GM18502 (cell line): ENCODE measurements around the gene KLF3.
A peak's percentile ranks its signal among the peaks of the same experiment; 100 is the strongest.

Experiments used
- ATAC-seq: cut with Tn5 transposase; IDR thresholded peaks from one replicate; pipeline ENCODE4 v1.9.1; 2021; ENCODE audit warnings: mild to moderate bottlenecking; ENCODE audit not compliant: unreplicated experiment, poor library complexity

The KLF3 gene

DNA sequence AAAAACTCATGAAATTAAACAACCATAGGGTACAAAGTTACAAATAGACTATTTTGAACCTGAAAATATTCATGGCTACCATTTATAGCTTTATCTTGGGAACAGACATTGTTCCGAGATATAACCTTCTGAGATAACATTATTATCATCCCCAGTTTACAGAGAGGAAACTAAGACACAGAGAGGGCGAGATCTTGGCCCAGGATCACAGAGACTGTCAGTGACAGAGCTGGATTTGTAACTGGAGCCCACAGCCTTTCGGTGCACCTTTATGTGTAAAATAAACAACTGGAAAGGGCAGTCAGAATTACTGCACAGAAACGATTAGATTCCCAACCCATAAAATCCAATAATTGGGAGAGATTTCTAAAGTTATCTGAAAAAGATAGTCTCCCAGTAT lies 28.4 kb downstream of the KLF3 start:
- no peak for ATAC-seq

DNA sequence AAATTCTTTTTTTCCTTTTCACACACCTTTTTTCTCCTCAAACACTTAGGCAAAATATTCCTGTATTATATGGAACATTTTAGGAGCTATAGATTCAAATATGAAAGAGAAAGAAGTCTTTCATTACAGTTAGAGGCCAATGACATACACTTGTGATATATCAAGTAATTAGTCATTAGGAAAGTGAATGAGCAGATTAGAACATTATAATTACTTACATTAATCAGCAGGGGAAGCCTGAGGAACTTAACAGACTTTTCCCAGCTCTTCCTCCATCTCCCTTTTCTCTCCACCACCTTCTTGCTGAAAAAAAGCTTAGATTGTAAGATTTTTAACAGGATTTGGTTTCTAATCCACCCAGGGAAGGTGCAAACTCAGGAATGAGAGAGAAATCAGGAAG lies 29.6 kb downstream of the KLF3 start:
- no peak for ATAC-seq

DNA sequence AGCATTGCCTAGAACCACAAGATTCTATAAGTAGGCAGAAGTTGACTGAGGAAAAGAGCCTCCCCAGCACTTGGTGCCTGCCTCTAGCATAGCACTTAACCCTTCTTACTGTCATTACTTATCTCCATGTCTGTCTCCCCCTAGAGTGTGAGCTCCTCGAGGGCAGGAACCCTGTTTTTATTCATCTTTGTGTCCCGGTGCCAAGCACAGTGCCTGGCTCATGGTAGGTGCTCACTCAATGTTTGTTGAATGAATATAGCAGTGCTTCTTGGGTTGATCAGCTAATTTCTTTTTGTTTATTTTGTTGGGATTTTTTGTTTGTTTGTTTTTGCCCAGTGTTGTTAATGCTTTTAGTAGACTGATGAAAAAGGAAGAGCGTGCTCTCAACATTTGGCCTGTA lies 30.3 kb downstream of the KLF3 start:
- ATAC-seq = no peak

DNA sequence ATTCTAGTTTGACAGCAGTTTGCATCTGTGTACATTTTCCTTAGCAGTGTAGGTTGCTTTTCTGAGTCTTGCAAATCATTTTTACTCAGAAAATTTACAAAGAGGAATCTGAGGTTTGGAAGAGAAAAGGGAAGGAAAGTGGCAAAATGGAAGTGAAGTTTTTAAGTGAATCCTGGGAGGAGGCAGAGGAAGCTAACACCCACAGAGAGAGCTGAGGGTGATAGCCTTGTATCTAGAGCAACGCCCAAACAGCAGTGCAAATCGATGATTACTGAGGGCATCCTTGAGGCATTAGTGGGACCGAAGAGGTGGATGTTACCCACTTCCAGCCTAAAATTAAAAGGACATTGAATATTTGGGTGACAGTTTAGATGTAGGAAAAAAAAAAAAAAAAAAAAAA lies 31.8 kb downstream of the KLF3 start:
- ATAC-seq = no peak

DNA sequence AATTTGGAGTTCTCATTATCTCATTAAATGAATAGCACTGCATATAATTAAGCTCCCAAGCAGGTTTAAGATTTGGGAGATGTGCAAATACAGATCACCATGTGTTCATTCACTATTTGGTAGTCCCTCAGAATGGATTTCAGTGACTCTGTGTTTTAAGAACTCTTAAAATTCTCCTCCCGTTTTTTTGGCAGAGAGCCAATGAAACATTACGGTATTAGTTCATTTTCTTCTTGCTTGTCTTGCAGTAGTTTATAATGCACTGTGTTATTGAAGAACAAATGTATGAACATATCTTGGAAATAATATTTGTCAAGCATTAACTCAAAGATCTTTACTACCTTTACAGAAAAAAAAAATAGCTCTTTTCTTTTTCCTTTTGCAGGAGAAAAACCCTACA lies 32.7 kb downstream of the KLF3 start:
- no peak for ATAC-seq

DNA sequence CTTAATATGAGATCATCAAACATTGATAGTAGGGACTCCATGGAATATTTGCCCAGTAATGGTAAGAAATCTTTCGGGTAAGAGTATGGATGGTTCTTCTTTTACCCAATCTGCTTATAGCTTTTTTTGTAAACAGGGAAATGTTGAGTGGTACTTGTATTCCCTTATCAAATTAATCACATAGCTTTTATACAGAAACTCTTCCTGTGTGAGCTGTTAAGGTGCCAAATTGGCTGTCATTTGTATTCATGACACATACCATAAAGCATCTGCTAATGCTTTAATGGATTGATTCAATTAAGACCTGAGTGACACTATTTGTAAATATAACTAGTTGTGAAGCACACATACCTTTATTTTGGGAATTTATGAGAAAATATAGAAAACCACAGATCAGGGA lies 34.2 kb downstream of the KLF3 start:
- no peak for ATAC-seq

DNA sequence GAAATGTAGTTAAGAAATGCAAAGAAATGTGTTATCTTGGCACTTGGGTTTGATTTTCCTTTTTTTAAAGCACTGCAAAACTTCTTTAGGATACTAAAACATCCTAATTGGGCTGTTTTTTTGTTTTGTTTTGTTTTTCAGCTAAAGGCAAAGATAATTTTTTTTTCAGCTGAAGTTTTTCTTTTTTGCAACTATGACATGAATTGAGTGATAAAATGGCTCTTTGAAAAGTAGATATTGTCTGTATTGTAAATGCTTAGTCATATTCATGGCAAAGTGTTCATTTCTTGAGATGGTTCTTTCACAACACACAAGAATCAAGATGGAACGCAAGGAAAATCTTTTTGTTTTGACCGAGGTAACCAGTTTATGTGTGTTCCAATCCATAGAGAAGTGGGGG lies 35.1 kb downstream of the KLF3 start:
- no peak for ATAC-seq

DNA sequence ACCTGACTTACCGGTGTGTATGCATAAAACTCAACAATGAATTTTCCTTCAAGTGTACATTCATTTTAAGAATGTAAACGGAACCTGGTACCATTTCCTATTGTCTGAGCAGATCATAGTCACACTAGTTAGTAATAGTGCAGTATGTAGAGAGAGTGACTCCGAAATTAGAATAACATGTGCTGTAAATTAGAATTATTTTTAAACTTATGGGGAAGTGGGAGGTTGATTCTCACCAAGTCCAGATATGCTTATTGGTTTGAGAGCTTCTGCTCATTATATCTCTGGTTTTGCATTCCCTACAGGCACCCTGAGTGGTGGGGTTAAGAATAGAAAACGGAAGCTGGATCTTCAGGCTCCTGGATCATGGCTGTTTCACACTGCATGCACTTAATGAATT lies 39.6 kb downstream of the KLF3 start:
- ATAC-seq = no peak

DNA sequence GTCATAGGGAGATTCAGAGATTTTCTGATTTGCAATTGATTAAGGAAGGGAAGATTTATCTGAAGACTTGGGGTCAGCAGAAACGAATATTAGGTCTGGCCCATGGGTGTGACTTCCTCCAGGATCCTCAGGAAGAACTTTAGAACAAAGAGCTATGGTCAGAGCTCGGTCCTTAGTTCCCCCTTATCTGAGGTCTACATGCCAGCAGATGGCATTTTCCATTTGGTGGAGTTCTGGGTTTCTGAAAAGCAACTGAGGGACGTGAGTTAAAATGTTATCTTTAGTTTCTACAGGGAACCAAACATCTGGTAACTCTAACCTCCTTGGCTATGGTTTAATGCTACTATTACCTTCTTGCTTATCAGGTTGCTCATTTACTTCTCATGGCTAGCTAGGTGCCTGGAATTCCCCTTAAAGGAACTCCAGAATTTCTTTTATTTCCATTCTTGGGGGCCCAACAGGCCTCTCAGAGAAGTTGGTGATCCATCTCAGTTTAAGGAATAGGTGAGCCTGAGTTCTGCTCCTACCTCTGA lies 40.7 kb downstream of the KLF3 start:
- ATAC-seq = no peak

DNA sequence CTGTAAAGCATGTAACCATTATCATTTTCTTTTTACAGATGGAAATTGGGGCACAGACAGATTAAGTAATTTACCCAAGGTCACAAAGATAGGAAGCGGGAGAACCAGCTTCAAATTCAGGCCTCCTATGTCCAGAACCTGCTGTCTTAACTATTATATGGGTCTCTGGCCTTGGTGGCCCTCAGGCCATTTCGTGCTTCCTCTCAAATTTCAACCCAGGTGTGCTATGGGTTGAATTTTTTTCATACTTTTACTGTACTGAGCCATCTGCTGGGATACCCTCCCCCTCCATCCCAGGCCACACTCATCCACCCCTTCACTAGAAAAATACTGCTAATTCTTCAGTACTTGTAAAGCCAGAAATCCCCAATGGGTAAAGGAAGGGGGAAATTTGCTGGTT lies 42.3 kb downstream of the KLF3 start:
- ATAC-seq = no peak

DNA sequence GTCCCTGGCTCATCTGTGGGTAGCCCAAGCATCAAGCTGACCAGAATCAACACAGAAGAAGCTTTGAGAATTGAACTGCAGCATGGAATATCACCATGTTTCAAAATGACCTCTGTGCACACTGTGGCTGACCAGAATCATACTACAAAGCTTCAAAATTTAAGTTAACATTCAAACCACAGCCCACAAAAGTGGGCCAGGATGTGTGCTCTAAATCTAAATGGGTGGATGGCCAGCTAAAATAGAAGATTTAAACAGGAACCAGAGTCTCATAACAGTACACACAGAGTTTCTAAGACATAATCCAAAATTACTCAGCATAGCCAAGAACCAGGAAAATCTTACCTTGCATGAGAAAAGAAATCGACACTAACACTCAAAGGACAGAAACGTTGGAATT lies 46.1 kb downstream of the KLF3 start:
- peak; percentile 76 for ATAC-seq

DNA sequence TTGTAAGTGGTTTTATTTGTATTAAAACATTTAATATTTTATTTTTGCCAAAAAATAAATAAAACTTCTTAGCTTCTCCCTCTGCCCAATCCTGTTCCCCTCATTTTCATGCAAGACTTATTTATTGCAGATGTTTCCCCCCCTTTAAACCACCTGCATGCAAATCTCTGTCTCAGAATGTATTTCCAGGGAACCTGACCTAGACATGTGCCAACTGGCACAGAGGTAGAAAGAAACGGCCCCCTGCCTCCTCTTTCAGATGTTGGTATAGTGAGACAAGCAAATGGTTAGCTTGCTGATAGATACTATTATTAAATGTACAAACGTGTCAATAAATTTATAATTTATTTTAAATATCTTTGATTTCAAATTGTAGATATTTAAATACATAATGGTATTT lies 47.1 kb downstream of the KLF3 start:
- ATAC-seq = no peak

DNA sequence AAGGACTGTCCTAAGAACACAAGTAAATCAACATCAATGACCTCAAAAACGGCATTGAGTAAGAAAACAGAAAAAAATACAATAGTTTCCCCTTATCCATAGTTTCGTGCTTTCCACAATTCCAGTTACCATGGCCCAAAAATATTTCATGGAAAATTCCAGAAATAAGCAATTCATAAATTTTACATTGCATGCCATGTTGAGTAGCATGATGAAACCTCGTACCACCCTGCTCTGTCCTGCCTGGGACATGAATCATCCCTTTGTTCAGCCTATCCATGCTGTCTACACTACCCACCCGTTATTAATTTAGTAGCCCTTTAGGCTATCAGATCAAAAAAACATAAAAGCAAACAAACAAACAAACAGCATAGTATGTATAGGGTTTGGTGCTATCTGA lies 51.1 kb downstream of the KLF3 start:
- ATAC-seq = no peak

DNA sequence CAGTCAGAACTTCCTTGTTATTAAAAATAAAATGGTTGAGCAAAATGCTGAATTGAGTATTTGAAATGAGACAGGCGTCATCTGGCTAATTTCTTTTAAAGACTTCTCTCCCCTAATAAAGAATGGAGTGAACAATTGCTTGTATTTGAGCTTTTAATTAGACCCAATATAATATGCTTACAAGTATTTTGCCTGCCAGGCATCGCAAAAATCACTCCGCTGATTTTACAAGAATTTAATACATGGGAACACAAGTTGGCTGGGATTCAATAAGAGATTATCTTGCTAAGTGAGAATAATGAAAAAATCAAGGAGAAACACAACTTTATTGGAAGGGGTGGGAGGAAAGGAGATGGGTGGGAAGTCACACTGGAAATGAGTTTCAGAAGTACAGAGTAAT lies 52.3 kb downstream of the KLF3 start:
- ATAC-seq = no peak

DNA sequence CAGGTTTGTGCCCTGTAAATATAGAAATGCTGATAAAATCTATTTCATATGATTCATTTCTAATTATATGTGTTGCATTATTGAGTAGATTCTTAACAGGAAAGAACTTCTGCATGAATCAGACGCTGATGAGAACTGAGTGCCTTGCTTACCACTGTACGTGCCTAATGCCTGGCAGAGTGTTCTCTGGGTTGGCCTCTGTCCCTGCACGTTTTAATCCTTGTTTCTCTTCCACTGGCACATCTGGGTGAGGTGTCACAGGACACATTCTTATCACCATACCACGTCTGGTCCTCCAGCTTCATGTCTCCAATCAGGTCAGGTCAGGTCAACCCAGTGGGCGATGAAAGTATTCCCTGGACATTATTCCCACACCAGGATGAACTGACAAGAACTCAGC lies 53.6 kb downstream of the KLF3 start:
- no peak for ATAC-seq

DNA sequence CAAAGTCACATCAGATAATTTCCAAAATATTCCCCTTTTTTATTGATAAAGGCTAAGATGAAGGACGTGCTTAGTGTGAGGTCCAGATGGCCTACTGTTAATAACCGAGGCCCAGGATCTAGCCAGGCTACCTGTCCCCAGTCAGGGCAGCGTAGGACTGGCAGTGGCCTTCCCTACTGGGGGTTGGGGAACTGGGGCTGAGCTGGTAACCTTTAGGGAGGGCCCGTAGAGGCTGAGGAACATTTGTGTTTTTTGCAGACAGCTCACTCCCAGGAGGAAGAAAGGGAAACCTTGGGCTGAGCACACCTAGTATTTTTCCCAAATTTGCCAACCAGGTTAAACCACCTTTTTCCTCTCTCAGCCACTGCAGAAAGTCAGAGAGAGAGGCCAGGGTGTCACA lies 59.1 kb downstream of the KLF3 start:
- ATAC-seq = no peak

DNA sequence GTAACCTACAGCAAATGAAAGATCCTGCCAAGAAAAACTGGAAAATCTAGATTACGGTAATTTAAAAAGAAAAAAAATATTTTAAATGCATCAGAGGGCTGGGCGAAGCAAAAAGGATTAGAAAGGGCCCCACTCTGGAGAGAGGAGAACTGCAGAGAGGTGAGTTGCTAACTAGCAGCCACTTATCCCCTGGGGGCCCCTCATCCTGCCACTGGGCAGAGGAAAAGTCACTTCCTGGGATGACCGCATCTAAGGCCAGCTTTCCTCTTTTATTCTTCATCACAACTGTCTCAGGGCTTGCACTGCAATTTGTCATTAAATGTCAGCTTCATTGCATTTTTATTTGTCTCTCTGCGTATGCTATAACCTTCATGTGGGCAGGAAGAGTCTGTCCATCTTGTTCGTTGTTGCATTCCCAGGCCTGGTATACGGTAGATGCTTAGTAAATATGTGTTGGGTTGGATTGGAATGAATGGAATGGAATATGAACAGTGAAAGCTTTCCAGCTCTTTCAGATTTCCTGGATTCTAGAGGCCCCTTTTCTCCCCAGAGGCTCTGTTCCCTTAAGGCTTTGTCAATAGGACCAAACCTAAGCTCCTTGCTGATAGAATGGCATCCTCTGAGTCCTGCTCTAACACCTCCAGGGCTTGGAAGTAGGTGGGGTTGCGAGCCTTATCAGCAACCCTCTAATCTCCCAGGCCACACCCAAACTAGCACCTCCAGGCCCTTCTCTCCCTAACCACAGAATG lies 59.9 kb downstream of the KLF3 start:
- ATAC-seq = no peak

DNA sequence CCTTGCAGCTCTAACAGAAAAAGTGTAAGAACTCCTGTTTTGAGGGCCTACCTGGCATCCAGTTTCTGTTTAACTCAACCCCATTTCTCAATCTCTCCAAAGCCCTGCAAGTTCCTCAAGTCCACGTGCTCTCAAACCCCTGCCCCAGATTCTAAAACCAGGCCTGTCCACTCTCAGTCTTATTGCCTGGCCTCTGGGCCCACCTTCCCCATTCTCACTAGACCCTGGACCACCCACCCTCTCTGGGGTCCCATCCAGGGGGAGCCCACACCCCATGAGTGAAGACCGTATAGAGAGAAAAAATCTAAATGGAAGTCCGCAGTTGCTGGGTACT lies 60.4 kb downstream of the KLF3 start:
- ATAC-seq = no peak

DNA sequence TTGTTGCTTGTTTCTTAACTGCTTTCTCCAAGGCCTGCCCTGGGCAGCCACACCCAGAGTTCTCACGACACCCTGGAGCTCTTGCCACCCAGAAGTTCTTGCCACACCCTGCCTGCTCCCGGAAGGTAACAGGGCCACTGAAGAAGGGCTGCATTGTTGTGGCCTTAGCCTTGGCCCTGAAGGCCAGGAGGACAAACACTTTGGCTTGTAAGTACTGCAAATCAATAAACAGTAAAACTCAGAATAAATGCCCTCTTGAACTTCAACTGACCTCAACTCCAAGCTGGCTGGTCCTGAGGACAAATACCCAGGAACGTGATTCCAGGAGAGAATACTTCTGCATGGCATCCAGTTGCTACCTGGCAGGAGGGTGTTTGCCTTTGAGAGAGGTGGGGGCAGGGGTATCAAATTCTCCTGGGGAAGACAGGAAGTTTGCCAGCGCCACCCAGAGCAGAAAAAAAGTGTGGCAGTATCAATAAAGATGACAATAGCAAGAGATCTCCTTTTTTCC lies 64.7 kb downstream of the KLF3 start:
- ATAC-seq = no peak

DNA sequence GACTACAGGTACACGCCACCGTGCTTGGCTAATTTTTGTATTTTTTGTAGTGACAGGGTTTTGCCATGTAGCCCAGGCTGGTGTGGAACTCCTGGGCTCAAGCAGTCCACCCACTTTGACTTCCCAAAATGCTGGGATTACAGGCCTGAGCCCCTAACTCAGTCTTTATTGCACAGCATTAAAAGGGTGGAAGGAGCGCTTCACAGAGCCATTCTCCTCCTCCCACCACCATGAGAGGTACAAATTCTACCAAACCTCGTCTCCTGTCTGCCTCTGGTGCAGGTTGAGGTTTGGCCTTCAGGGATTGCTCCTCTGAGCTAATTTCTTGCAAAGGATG lies 66.5 kb downstream of the KLF3 start:
- no peak for ATAC-seq

DNA sequence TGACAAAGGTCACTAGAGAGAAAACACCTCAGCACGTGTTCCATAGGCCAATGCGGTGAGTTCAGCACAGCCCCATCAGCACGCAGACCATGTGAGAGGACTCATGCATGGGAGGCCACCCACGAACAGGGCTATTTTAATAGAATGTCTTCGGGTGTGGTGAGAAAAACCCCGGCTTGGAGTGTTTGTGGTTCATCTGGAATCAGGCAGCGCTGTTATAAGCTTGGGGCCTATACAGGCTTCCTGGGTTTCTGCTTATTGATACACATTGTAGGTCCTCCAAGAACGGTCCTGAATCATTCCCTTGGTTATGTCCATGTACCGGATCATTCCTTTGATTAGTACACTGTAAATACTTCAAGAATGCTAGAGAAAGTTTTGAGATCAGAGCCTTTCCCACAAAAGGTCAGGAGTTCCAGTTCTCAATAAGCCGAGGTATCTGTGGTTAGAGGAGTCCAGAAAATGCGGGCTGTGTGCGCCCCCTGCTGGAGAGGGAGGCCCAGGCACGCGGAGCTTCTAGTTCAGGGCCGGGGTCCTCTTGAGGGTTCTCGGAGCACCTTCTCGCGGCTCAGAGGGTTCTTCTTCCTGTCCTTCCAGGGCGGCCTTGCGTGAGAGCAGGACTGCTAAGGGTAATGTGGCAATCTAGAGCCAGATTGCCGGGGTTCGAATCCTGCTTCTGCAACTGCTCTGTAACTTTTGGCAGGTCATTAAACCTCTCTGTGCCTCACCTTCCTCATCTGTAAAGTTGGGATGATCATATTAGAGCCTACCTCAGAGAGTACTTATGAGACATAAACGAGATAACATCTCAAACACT lies 67.0 kb downstream of the KLF3 start:
- ATAC-seq = peak; percentile 88

DNA sequence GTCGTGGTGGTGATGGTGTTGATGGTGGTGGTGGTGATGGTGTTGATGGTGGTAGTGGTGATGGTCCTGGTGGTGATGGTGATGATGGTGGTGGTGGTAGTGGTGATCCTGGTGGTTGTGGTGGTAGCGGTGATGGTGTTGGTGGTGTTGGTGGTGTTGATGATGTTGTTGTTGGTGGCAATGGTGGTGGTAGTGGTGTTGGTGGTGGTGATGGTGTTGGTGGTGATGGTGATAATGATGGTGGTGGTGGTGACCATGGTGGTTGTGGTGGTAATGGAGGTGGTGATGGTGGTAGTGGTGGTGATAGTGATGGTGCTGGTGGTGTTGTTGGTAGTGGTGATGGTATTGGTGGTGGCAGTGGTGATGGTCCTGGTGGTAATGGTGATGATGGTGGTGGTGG lies 69.7 kb downstream of the KLF3 start:
- ATAC-seq = no peak
